GM12864 (cell line): Measurements from ENCODE around the gene TRPM8.

Experiments
- DNase-seq: peaks from one replicate; pipeline ENCODE4 v3.0.0-alpha.2; 2011; ENCODE audit warnings: low read depth
- H3K4me3 ChIP-seq: 2 replicates; pipeline ENCODE4 v1.5.1; 2011; ENCODE audit warnings: mild to moderate bottlenecking, low read depth, low read length, control low read depth
- TF ChIP-seq, protein P1 (sequence below): IDR thresholded peaks from 2 replicates; pipeline ENCODE4 v1.5.1; 2011; ENCODE audit warnings: low read depth, mild to moderate bottlenecking, moderate library complexity, low read length, control low read depth, inconsistent platforms; ENCODE audit errors: missing control alignments

The TRPM8 gene

GRCh38 chr2:233989221-233989858 is 72.2 kb downstream of the TRPM8 start:
- H3K4me3 ChIP-seq, result no peak overlapping the region
- DNase-seq, result no peak
- TF ChIP-seq, protein P1, sequence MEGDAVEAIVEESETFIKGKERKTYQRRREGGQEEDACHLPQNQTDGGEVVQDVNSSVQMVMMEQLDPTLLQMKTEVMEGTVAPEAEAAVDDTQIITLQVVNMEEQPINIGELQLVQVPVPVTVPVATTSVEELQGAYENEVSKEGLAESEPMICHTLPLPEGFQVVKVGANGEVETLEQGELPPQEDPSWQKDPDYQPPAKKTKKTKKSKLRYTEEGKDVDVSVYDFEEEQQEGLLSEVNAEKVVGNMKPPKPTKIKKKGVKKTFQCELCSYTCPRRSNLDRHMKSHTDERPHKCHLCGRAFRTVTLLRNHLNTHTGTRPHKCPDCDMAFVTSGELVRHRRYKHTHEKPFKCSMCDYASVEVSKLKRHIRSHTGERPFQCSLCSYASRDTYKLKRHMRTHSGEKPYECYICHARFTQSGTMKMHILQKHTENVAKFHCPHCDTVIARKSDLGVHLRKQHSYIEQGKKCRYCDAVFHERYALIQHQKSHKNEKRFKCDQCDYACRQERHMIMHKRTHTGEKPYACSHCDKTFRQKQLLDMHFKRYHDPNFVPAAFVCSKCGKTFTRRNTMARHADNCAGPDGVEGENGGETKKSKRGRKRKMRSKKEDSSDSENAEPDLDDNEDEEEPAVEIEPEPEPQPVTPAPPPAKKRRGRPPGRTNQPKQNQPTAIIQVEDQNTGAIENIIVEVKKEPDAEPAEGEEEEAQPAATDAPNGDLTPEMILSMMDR, result no peak

GRCh38 chr2:233990261-233990798 is 73.2 kb downstream of the TRPM8 start:
- DNase-seq, result no peak
- no peak overlapping the region for H3K4me3 ChIP-seq
- TF ChIP-seq, protein P1, result no peak

GRCh38 chr2:233991196-233991595 is 74.0 kb downstream of the TRPM8 start:
- no peak for DNase-seq
- H3K4me3 ChIP-seq, result no peak overlapping the region
- TF ChIP-seq, protein P1, result no peak

DNA sequence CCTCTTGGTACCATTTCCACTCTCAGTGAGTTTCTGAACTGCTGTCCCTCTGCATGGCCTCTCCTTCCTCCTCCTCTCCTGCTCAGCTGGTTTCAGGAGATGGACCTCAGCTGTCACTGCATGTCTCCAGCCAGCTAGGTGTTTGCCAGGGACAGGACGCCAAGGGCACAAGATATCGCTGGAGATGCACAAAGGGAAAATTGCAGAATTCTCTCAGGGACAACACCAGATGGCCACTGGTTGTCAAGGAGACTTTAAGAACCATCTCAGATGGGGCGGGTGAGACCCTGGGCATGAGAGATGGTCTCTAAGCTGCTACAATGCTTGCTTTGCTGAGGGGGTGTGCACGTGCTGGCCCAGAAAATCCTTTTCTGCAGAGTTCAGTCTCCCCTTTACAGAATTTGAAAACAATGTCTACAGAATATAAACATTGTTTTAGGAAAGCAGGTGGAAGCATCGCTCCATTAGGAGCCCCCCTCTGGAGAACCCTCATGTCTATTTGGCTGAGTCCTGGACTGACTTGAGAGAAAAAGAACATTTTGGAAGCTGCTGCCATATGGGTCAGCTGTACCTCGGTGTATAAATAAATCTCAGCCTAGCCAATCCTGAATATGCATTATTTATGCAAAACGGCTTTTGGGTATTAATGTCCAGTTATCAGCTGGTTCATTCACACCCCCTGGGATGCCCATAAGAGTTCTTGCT is 75.5 kb downstream of the TRPM8 start:
- DNase-seq, result no peak
- TF ChIP-seq, protein P1, result no peak
- H3K4me3 ChIP-seq, result no peak overlapping the region

DNA sequence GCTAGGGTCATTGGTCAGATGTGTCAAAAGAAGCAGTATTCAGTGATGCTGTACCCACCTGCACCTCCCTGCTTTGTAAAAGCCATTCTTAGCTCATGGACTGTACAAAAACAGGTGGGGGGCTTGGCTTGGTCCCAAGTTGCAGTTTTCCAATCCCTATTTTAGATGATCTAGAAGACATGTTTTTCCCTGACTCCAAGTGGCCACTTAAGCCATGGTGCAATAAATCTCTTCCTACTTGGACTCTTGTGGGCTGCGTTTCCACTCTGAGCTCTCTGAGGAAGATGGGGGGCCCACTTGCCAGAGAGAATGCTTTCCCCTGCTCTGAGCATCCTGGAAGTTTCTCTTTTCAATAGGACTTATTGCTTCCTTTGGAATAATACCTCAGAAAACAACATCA is 76.3 kb downstream of the TRPM8 start:
- TF ChIP-seq, protein P1, result no peak
- H3K4me3 ChIP-seq, result no peak overlapping the region
- no peak for DNase-seq

- TF ChIP-seq, protein P1, result no peak
- H3K4me3 ChIP-seq, result no peak overlapping the region
- no peak for DNase-seq
Observed at GRCh38 chr2:233994151-233994550, 77.0 kb downstream of the TRPM8 start.
